HG02943 (cell line): Measurements from ENCODE around the gene TBCD.

Experiments used
- ATAC-seq: cut with Tn5 transposase; IDR thresholded peaks from one replicate; pipeline ENCODE4 v1.9.1; 2021; ENCODE audit warnings: mild to moderate bottlenecking, low read depth, moderate library complexity; ENCODE audit not compliant: unreplicated experiment

Gene TBCD

DNA sequence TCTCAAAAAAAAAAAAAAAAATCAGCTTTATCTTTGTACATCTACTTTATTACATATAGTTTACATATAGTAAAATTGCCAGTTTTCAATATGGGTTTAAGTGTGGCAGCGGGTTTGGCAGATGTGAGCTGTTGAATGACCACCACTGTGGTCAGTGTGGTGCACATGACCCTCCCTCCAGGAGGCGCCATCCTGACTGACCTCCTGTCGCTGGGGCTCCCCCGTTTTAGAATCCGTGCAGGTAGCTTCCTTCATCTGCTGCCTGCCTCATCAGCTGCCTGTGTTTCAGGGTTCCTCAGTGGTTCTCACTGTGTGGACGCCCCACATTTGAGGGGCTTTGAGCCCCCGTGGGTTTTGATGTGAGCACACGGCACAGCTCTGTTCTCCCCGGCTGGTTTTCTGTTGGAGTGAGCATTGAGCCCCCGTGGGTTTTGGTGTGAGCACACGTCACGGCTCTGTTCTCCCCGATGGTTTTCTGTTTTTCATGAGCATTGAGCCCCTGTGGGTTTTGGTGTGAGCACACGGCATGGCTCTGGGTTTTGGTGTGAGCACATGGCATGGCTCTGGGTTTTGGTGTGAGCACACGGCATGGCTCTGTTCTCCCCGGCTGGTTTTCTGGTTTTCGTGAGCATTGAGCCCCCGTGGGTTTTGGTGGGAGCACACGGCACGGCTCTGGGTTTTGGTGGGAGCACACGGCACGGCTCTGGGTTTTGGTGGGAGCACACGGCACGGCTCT is 145.8 kb downstream of the TBCD start:
- ATAC-seq, result no peak

DNA sequence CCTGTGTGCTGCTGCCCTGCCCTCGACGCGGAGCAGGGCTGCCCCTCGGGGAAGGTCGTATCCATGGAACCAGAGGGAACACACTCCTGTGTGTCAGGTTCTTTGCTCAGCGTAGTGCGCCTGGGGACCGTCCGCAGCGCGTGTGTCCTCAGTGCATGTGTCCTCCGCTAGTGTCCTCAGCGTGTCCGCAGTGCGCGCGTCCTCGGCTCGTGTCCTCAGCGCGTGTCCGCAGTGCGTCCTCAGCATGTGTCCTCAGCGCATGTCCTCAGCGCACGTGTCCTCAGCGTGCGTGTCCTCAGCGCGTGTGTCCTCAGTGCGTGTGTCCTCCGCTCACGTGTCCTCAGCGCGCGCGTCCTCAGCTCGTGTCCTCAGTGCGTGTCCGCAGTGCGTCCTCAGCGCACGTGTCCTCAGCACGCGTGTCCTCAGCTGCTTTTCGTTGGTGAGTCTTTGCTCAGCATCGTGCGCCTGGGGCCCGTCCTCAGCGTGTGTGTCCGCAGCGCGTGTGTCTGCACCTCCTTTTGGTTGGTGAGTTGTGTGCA is 147.2 kb downstream of the TBCD start:
- no peak for ATAC-seq

DNA sequence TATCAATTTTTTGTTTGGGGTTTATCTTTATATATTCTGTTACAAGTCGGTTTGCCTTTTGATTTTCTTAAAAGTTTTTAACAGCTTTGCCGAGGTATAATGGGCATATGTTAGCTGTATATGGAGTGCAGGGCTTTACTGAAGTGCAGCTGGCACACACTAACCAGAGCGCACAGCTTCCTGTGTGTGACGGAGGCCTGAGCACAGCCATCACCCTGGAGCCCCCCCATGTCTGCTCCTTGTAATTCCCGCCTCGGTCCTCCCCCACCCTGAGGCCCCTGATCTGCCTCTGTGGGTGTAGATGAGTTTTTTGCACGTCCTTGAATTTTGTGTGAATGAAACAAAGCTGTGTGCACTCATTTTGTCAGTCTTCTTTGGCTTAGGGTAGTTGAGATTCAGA is 148.1 kb downstream of the TBCD start:
- ATAC-seq, result no peak

DNA sequence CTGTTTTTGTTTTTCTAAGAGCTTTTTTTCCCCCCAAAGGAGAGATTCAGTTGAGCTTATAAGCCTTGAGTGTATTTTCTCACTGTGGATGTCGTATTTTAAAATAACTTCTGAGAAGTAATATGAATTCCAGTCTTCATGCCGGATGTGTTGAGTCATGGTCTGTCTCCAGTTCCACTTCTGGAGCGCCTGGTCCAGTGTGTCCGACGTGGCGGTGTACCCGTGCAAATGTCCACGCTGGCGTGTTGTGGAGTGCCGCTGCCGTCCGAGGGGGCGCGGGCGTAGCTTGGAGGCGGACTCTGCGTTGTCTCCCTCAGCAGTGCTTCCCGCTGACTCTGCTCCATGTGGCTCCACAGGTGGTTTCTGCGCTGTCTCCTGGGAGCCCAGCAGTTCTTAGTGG is 148.9 kb downstream of the TBCD start:
- ATAC-seq, result no peak

DNA sequence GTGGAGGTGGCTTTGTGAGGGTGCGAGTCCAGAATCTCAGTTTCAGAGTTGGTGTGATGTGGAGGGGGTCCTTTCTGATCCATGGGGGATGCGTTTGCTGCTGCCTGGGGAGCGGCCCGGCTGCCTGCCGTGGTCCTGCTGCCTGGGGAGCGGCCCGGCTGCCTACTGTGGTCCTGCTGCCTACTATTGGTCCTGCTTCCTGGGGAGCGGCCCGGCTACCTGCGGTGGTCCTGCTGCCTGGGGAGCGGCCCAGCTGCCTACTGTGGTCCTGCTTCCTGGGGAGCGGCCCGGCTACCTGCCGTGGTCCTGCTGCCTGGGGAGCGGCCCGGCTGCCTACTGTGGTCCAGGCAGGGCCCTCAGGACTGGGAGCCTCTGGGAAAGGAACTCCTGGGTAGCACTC is 149.5 kb downstream of the TBCD start:
- no peak for ATAC-seq

DNA sequence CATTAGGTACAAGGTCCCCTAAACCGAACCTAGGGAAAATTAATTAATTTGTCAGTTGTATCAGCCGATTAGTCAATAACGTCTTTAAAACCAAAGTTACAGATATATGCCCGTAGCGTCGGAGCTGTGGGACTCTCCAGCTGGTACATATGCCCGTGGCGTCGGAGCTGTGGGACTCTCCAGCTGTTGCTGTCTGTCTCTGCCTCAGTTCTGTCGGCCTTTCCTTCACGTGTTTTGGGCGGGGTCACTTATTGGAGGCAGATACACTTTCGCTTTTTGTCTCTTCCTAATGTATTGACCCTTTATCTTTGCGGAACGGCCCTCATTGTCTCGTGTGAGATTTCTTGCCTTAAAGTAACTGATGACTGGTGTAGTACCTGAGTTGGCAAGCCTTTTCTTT is 150.0 kb downstream of the TBCD start:
- ATAC-seq, result no peak

DNA sequence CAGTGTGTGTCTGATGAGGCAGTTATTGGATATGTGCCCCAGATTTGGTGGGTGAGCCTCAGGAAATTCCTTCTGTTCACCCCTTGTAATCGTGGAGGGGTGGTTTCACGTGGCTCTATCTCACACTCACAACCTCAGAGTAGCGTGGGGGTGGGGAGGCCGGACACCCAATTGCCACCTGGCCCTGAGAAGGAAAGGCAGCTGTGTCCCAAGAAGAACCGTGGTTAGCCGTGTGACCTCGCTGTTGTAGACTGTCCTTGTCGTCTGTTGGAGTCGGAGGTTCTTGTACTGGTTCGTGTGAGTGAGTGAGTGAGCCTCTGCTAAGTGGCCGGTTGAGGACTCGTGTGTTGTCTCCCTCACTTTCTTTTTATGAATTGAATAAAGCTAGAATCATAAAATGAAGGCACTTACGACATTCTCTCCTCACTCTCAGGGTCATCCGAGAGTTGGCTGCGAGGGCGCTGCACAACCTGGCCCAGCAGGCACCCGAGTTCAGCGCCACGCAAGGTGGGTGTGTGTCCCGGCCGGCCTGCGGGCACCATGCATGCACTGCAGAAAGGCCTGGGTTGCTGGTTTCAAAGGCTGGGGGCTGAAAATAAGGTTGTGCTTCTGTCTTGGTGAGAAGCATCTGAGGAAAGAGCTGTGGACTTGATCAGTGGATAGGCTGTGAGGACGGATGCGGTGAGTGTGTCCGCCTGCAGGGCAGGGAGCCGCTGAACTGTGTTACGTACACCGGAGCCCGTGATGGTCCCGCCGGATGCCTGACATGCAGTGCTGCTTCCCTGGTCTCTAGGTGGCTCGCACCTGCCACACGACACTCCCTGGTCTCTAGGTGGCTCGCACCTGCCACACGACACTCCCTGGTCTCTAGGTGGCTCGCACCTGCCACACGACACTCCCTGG is 151.4 kb downstream of the TBCD start:
- no peak for ATAC-seq

DNA sequence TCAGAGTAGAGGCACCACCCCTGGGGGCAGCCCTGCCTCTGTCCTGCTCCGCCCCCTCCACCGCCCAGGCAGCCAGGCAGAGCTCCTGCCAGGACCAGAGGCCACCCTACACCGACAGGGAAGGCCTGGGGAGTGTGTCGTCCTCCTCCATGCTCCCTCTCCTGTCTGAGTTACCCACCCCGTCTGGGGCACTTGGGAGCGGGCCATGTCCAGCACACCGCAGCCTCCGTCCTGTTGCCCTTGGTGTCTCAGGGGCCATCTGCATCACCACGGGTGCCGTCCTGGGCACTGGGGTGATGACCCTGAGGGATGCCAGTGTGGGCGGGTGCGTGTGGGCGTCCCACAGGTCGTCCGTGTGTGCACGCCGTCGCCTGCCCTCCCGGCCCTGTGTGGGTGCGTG is 153.3 kb downstream of the TBCD start:
- no peak for ATAC-seq

DNA sequence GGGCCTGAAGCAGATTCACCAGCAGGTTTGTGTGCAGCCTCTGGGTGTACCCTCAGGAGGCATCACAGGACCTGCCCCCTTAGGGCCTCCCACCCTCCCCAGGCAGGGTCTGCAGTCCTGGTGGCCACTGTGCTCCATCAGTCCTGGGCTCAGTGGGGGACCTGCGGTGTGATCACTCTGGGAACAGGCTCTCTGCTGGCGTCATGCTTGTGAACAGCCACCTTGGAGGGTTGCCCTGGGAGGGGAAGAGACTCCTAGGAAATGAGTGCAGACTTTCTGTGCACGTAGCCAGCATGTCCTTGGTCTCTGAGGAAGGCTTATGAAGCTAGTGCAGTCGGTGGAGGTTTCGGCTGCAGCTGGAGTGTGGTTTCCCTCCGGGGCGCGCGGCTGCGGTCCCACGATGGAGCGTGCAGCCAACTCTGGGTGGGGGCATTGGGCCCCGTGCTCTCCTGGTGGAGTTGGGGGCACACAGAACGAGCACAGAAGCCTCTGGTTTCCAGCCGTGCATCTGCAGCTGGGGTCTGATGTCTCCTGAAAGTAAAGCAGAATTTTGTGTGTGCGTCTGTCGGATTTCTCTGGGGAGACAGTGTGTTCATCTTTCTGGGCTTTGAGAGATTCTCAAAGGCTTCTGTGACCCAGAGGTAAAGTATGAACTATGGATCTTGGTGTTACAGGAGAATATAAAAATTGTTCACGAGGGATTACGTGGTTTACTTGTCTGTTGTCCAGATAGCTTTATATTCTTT is 156.1 kb downstream of the TBCD start:
- ATAC-seq, result no peak

DNA sequence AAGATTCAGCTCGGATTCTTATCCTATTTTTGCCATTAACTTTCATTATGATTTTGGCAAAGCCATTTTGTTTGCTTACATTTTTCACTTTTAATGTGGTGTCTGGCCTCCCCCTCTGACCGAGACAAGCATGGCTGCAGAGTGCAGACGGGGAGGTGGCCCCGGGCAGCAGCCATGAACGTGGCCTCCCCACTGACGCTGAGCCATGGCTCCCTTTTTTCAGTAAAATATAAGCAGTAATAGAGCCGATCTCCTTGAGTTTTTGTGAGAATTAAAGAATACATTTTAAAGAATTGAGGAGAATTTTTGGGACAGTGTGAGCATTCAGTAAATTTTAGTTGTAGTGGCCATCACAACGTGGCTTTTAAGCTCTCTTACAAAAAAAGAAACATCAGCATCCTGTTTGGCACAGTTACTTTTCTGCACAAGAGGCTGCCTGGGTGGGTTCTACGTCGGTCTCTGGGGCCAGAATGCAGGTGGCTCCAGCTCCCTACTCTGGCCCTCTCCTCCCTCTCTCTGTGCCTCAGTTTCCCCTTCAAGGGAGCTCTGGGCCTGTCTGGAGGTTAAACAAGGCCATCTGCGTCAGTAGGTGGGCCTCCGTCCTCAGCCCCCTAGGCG is 156.8 kb downstream of the TBCD start:
- no peak for ATAC-seq

DNA sequence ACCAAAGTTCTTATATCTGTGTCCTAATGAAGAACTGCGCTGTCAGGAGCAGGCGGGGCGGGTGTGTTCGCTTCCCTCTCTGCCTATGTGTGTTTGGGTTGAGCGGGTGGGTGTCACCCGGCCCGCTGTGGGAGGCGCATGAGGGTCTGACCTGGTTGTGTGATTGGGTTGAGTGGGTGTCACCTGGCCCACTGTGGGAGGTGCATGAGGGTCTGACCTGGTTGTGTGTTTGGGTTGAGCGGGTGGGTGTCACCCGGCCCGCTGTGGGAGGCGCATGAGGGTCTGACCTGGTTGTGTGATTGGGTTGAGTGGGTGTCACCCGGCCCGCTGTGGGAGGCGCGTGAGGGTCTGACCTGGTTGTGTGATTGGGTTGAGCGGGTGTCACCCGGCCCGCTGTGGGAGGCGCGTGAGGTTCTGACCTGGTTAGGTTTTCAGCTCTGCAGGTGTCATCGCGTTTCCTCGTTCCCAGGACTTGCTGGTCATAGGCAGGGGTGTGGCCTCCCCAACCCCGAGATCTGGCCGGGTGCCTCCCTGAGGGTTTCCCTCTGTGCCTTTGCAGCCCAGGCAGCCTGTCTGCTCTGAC is 157.5 kb downstream of the TBCD start:
- no peak for ATAC-seq

DNA sequence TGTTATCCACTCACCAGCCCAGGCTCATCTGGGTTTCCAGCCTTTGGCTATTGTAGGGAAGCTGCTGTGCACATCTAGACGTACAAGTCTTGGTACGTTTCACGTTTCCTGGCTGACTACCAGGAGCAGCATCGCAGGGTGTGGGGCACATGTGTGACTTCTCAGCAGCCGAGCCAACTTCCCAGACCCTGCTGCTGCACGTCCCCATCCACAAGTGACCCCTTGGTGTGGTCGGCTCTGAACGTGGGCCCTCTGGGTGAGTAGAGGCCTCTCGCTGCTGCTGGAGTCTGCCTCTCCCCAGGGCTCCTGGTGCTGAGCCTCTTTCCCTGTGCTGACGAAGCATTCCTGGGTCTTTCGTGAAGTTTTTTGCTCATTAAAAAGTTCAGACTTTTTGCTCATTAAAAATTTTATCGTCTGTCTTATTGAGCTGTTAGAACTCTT is 158.2 kb downstream of the TBCD start:
- ATAC-seq, result no peak

DNA sequence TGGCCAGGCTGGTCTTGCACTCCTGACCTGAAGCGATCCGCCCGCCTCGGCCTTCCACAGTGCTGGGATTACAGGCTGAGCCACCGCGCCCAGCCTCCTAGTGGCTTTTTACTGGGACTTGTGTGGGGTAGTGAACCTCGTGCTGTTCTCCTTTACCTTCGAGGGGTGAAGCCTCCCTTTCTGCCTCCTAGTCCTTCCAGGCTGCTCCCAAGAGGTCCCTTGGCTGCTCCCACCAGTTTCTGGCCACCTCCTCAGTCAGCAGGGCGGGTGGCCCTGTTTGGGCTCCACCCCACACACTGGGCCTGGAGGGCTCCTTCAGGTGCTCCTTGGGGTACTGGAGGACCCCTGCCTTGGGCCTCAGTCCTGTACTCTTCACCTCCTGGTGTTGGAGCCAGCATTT is 158.9 kb downstream of the TBCD start:
- no peak for ATAC-seq

DNA sequence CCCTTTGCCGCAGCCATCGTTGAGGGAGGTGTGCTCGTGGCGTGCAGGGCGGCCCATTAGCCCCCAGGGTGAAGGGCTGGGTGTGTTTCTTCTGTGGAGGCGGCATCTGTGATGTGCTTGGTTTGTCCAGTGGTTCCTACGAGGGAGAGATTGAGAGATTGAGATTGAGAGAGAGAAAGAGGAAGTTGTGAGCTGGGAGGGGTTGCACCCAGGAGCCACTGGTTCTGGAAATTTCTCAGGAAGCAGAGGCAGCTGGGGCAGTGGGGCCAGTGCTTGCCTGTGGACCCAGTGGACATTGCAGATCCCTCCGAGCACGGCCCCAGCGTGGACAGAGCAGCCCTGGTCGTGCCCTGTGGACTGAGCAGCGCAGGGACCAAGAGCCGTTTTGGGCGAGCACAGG is 160.0 kb downstream of the TBCD start:
- no peak for ATAC-seq

DNA sequence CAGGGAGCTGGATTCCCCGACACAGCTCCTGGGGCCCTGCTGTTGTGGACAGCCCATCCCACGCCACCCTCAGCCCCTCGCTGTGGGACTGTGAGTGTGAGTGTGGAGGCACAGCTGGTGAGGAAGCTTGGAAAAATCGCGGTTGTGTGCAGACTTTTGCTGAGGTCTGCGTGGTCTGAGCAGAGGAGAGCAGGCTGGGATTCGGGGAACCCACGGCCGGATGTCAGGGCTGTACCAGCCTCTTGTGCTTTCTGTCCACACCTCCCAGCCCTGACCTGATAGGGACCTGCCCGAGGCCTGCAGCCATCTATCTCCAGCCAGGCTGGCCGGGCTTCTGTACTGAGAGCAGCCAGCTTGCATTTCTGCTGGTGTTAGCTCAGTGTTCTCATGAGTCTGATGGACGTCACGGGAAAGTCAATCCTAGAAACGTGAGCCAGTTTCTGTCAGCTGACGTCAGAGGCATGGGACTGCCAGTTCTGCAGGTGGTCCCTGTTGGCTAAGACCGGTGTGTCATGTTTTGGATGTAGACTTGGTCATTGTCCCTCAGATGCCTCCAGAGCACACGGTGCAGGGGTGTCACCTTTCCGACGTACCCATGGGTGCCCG is 160.7 kb downstream of the TBCD start:
- ATAC-seq, result no peak

DNA sequence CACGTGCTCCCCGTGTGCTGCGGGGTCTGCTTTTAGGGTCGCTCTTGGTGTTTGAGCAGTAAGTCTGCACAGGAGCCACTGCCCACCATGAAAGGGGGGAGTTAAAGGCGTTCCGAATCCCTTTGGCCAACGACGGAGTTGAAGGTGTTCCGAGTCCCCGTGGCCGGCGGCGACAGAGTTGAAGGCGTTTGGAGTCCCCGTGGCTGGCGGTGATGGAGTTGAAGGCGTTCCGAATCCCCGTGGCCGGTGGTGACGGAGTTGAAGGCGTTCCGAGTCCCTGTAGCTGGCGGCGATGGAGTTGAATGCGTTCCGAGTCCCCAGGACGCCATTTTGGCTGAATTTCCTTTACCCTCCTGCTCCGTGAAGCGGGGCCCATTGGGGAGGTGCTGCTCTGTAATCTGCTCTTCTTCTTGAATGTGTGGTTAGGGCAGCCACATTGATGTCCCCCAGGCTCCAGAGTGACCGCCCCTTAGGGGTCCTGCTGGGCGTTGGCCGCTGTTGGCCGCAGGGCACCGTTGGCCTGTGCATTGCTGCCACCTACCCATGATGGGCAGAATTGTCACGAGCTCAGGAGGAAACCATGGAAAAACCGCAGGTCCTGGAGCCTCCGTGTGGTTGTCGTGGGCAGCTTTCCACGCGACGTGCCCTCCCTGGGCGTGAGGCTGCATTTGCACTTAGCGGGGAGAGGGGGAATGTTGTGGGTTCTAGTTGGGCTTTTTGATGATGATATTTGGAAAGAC is 161.6 kb downstream of the TBCD start:
- no peak for ATAC-seq

DNA sequence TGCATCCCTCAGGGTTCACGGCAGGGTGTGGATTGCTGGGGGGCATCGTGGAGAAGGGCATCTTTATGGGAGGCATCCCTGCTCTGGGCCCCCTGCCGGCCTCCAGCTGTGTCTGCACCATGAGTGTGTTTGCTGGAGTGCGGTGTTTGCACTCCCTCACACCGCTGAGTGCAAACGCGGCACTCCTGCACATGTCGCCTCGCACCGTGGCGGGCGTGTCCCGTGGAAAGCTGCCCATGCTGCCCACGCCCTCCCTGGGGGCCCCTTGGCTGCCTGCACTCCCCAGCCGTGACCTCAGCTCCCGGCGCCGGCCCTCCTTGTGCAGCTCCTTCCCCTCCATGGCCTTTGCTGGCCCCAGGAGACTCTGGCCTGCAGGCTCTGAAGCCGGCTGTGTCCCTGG is 162.5 kb downstream of the TBCD start:
- ATAC-seq, result no peak

DNA sequence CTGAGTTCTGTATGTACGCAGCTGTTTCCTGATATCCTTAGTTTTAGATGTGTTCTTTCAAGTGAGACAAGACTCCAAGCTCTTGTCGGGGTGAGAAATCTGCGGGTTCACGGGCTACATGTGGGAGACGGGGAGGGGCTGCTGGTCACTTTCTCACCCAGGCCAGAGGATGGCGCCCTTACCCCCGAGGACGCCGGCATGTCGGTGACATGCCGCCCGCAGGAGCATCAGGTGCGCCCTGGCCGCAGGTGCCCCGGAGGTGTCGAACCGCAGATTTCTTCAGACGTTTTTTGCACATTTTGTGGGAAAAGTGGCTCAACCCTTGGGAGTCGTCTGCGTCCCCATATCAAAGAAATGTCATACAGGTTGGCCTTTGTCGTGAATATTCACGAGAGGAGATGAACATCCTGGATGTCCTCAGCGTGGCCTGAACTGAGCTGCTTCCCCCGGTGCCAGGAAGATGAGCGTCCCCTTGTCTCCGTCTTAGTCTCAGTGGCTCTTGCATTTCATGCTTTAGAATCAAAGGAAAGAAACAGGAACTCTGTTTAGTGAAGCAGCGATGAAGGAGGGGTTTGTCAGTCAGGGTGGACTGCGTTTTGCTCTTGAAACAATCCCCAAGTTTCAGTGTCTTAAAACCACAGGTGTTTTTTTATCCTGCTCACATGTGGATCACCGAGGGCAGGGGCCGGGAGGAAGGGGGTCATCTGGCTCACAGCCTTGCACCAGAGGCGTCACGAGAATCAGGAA is 163.3 kb downstream of the TBCD start:
- no peak for ATAC-seq

DNA sequence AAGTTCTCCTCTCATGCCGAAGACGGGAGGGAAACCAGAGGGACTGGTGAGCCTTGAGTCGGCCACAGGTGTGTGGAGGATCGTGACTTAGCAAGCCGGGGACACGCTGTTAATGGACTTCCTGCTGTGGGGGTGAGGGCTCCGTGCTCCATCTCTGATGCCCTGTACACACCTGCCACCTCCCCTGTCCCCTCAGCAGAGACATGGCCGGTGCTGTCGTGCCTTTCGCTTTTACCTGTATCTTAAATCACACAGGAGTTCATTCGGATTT is 163.8 kb downstream of the TBCD start:
- no peak for ATAC-seq
